Measurements from ENCODE around the gene ANKRD6.

ANKRD6 gene

DNA sequence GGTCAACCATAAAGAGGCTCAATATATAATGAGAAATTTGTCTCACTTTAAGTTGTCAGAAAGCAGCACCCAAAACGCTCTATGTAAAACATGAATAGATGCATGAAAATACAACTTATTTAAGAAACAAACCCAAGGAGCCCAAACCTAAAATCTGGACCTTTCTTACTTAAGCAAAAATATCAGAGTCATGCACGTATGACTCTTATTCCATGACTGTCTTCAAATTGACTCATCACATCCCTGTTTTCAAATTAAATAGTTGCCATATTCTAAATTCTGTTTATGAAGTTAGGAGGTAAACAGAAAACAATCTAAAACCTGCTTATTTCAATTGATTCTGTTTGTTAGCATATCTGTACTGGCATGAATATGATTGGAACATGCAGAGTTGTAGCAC is 42.1 kb downstream of the ANKRD6 start:
- Mint-ChIP-seq H3K4me1 (ENCODE audit: low read depth) (peaks cover 22% of the 10 kb centered on the region), H3K9me3 (no peaks in the 10 kb centered on the region), H3K27me3 (no peaks in the 10 kb centered on the region), H3K27ac (peak overlapping the region; percentile 58), H3K4me3 (no peak overlapping the region), H3K36me3 (ENCODE audit: low read depth) (no peaks in the 10 kb centered on the region)
- DNase-seq: no peak

DNA sequence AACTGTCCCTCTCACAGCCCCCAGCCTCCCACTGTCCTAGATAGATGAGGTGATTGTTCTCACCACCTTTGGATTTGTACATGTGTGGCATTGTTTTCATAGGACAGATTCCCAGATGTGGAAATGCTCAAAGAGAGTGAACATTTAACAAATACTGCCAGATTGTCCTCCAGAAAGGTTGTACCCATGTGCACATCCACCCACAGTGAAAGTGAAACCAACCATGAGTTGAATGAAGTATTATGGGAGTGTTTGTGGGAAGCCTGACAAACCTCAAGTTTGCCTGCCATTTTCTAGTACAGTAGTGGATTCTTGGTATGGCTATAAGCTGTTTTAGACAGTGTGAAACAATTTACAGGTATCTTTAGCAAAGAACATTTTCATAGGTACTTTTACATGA is 42.7 kb downstream of the ANKRD6 start:
- no peaks in the 10 kb centered on the region for H3K9me3 Mint-ChIP-seq
- H3K27ac Mint-ChIP-seq: peak overlapping the region; percentile 58
- no peaks in the 10 kb centered on the region for H3K36me3 Mint-ChIP-seq (ENCODE audit: low read depth)
- no peak overlapping the region for H3K4me3 Mint-ChIP-seq
- no peak for DNase-seq
- H3K4me1 Mint-ChIP-seq (ENCODE audit: low read depth): peaks cover 22% of the 10 kb centered on the region
- no peaks in the 10 kb centered on the region for H3K27me3 Mint-ChIP-seq

DNA sequence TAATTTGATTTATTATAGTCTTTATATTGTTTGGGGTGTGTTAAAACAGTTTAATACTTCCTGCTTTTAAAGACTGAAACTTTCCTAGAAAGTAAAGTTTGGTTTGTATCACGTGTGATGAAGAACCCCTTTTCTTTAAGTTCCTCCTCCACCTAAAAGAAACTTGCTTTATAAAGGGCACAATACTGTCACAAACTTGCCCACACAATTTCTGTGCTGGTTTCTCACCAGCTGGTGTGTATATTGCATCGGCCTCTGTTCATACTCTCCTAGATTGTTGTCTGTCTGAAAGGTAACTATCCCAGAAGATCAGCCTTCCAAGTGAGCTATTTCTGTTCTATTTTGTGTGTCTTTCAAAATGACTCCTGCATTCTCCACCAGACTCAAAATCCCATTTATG is 46.9 kb downstream of the ANKRD6 start:
- no peak overlapping the region for H3K4me3 Mint-ChIP-seq
- DNase-seq: no peak
- no peaks in the 10 kb centered on the region for H3K27me3 Mint-ChIP-seq
- peaks cover 13% of the 10 kb centered on the region for H3K4me1 Mint-ChIP-seq (ENCODE audit: low read depth)
- H3K9me3 Mint-ChIP-seq: no peaks in the 10 kb centered on the region
- H3K36me3 Mint-ChIP-seq (ENCODE audit: low read depth): no peaks in the 10 kb centered on the region
- H3K27ac Mint-ChIP-seq: no peak overlapping the region

DNA sequence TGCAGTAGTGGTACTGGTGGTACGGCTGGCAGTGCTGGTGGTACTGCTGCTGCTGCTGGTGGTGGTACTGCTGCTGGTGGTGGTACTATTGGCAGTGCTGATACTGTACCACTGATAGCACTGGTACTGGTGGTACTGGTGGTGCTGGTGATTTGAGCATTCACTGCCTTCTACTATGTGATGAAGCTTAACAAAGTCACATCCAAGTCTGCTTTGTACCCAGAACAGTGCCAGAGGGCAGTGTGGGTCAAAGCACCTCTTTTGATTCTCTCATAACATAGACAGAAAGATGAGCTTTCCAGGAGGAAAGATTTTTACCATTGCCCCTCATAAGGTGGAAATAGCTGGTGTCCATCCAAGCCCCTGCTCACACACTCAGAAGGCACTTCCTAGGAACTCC is 48.7 kb downstream of the ANKRD6 start:
- no peaks in the 10 kb centered on the region for H3K9me3 Mint-ChIP-seq
- peaks cover 3% of the 10 kb centered on the region for H3K4me1 Mint-ChIP-seq (ENCODE audit: low read depth)
- H3K27ac Mint-ChIP-seq: no peak overlapping the region
- H3K36me3 Mint-ChIP-seq (ENCODE audit: low read depth): no peaks in the 10 kb centered on the region
- no peak for DNase-seq
- H3K27me3 Mint-ChIP-seq: no peaks in the 10 kb centered on the region
- no peak overlapping the region for H3K4me3 Mint-ChIP-seq

DNA sequence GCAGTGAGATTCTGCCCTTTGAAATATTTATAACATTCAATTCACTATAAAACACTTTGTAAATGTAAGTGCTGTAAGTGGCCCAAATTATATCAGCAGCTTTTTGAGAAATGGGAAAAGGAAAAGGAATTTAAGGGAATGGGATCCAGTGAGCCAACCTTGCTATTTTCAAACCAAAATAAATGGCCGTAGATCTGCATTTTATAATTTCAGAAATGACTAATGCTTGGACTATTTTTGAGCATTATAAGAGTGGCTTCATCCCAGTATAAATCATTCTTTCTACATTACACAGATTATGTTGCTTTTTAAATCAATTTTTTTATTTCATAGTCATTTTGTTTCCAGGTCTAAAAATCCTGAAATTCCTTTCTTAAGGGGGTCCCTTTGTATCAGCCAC is 49.2 kb downstream of the ANKRD6 start:
- H3K27me3 Mint-ChIP-seq: no peaks in the 10 kb centered on the region
- no peaks in the 10 kb centered on the region for H3K9me3 Mint-ChIP-seq
- H3K36me3 Mint-ChIP-seq (ENCODE audit: low read depth): no peaks in the 10 kb centered on the region
- H3K4me1 Mint-ChIP-seq (ENCODE audit: low read depth): peaks cover 3% of the 10 kb centered on the region
- no peak overlapping the region for H3K4me3 Mint-ChIP-seq
- no peak for DNase-seq
- H3K27ac Mint-ChIP-seq: no peak overlapping the region

DNA sequence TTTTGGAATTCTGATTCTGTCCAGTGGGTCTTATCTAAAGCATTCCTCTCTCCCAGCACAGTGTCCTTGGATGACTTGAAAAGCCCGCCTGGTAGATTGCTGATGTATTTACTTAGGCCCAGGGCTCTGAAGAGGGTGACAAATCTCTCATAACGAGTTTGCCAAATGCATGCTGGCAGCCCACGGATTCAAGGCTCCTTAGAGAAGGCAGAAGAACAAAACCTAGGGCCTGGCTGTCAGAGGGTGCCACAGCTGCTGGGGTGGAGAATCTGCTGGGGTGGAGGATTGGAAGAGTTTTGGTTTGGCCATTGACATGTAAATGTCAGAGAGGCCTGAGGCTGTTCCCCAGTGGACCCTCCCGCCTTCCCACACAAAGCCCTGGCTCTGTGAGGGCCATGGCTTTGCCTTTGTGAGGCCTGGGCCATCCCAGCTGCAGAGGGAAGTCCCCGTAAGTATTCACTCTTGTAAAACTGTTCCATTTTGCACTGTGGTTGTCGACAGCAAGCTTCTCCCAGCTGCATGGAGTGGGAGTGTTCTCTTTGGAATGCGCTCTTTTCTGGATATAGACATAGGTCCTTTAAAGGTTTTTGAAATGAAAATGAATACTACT is 50.3 kb downstream of the ANKRD6 start:
- Mint-ChIP-seq H3K9me3 (no peaks in the 10 kb centered on the region), H3K4me3 (no peak overlapping the region), H3K36me3 (ENCODE audit: low read depth) (no peaks in the 10 kb centered on the region), H3K4me1 (ENCODE audit: low read depth) (peaks cover 3% of the 10 kb centered on the region), H3K27me3 (no peaks in the 10 kb centered on the region), H3K27ac (no peak overlapping the region)
- DNase-seq: no peak

DNA sequence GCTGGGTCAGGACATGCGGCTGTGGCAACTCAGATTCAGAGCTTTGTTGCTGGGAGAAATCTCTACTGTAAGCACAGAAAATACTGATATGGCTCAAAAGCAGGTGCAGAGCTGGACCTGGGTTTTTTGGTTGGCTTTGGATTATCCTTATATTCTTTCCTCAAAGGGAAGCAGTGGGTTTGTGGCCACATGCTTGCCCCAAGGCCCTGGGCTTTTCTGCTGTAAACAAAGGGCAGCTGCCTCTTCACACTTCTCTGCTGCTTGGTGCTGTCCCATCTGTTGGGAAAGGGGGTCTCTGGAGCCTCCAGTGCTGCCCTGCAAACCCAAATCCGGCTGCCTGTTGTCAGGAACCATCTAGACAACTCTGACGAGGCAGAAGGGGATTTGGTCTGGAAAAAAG is 52.4 kb downstream of the ANKRD6 start:
- Mint-ChIP-seq H3K27me3 (no peaks in the 10 kb centered on the region), H3K4me3 (no peak overlapping the region), H3K36me3 (ENCODE audit: low read depth) (no peaks in the 10 kb centered on the region), H3K4me1 (ENCODE audit: low read depth) (no peaks in the 10 kb centered on the region), H3K27ac (no peak overlapping the region), H3K9me3 (no peaks in the 10 kb centered on the region)
- no peak for DNase-seq

DNA sequence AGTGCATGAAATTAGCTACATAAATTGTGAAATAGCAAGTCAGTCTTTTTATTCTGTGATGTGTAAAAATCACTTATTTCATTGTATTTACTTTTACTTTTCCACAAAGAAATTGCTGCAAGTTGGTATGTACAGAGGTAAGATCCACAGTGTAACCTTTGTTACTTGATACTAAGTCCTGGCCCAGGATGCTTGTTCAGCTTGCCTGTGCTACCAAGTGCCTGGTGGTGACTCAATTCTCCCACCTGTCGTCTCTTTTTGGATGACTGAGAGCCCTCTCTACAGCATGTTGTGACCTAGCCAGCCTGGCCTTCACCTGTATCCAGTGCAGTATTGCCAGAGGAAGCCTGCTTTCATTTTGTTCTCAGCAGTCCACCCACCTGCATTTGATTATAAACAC is 54.9 kb downstream of the ANKRD6 start:
- Mint-ChIP-seq H3K27ac (no peak overlapping the region), H3K4me1 (ENCODE audit: low read depth) (no peaks in the 10 kb centered on the region), H3K27me3 (no peaks in the 10 kb centered on the region), H3K36me3 (ENCODE audit: low read depth) (no peaks in the 10 kb centered on the region), H3K9me3 (no peaks in the 10 kb centered on the region), H3K4me3 (no peak overlapping the region)
- no peak for DNase-seq

DNA sequence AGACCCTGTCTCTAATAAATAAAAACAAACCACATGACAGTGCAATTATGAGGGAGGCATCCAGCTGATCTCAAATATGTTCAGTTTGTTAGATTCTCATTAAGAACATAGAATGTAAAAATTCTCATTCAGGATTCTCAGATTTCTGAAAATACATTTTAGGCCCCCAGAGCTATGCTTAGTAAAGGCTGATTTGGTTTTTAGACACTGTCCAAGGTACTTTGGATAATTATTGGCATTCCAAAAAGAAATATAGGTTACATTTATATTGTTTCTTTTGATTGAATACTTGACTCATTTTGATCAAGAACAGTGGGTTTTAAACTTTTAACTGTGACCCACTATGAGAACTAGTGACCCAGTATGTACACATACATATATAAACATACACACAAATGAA is 55.5 kb downstream of the ANKRD6 start:
- Mint-ChIP-seq H3K9me3 (no peaks in the 10 kb centered on the region), H3K36me3 (ENCODE audit: low read depth) (no peaks in the 10 kb centered on the region), H3K4me1 (ENCODE audit: low read depth) (no peaks in the 10 kb centered on the region), H3K27me3 (no peaks in the 10 kb centered on the region), H3K27ac (no peak overlapping the region), H3K4me3 (no peak overlapping the region)
- no peak for DNase-seq

DNA sequence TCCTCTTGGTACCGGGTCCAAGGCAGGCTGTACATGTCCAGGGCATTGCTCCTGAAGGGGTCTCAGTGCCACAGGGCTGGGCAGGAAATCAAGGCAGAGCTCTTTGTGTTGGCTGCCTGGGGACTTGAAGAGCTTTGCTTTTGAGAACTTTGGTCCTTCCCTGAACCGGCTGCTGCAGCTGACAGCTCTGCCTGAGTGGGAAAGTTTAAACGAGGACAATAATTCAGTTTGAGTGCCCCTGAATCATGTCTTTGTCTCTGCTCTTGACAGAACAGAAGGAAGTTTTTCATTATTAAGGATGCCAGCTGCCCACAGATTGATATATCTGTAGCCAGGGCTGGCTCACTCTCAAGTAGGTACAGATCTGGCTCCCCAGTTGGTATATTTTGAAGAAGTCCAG is 56.1 kb downstream of the ANKRD6 start:
- Mint-ChIP-seq H3K36me3 (ENCODE audit: low read depth) (no peaks in the 10 kb centered on the region), H3K4me3 (no peak overlapping the region), H3K9me3 (no peaks in the 10 kb centered on the region), H3K27me3 (no peaks in the 10 kb centered on the region), H3K4me1 (ENCODE audit: low read depth) (no peaks in the 10 kb centered on the region), H3K27ac (no peak overlapping the region)
- DNase-seq: no peak

DNA sequence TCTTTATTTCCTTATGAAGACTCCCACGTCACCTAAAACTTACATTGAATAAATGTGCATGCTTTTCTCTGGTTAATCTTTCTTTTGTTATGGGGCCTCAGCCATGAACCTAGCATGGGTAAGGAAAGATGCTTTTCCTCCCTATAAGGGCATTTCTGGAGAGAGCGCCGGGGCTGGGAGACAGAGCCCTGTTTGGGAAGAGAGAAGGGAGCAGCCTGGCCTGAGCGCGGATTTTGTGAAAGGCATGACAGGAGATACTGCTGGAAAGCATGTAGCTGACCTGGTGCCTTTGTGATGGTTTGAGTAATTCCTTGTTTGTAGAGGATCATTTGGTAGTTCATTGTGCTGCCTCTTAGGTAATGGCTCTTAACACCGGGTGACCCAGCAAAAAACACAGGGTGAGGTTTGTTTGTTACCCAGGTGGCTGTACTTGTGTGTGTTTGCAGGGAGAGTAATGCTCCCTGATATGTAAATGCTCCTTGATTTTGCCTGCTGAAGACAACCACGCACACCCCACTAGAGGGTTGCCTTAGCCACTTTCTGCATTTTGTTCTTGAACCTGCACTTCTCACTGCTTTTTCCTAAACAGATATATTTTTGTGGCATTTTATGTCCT is 59.2 kb downstream of the ANKRD6 start:
- Mint-ChIP-seq H3K27me3 (no peaks in the 10 kb centered on the region), H3K9me3 (no peaks in the 10 kb centered on the region), H3K36me3 (ENCODE audit: low read depth) (no peaks in the 10 kb centered on the region), H3K4me1 (ENCODE audit: low read depth) (no peaks in the 10 kb centered on the region), H3K27ac (no peak overlapping the region), H3K4me3 (no peak overlapping the region)
- DNase-seq: no peak

DNA sequence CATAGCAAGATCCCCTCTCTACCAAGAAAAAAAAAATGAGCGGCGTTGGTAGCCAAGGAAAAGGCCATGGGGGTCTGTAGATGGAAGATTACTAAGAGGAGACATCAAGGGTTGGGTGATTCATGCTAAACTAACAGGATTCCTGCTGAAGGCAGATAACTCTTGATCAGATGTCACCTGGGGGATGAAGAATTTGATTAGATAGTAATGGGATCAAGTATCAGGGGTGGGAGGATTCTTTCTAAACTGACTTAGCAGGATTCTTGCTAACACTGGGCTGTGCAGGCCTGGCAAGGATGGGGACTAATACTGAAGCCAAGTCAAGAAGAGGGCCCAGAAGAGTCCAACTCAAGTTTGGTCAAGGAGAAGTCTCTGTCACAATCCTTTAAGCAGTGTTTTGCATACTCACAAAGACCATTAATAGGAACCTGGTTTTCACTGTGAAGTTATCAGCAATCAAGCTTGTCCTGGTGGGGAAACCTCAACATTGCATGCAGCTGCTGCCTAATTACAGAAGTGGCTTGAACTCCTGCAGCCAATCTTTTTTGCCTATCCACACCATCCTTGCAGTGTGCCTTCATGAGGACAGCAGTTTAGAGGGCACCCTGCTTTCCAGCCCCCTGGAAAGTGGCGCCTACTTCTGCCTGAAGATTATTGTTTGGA is 61.3 kb downstream of the ANKRD6 start:
- Mint-ChIP-seq H3K27me3 (no peaks in the 10 kb centered on the region), H3K27ac (no peak overlapping the region), H3K9me3 (no peaks in the 10 kb centered on the region), H3K4me1 (ENCODE audit: low read depth) (no peaks in the 10 kb centered on the region), H3K4me3 (no peak overlapping the region), H3K36me3 (ENCODE audit: low read depth) (no peaks in the 10 kb centered on the region)
- no peak for DNase-seq

DNA sequence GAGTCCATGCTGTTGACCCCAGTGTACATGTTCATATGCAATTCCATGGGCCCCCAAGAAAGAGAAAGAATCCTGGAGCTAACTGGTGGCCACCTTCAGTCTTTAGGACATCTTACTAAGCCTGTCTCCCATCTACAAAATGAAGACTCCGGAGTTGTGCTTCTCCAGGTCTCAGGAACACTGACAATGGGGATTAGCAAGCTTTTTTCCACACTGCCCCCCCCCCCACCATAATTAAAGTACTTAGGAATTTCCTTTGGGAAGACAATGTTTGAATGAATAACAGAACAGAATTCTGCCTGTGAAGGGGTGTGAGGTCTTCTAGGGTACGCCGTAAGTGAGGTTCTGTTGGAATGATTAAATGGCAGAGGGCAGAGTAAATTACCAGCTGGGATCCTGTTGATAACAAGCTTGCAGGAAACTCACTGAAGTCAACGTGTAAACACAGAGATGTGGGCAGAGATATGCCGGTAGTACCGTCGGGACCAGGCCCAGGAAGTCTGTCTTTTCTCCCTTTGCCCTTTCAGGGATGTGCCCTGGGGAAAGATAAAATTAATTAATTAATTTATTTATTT is 63.1 kb downstream of the ANKRD6 start:
- Mint-ChIP-seq H3K9me3 (no peaks in the 10 kb centered on the region), H3K27ac (no peak overlapping the region), H3K27me3 (no peaks in the 10 kb centered on the region), H3K4me3 (no peak overlapping the region), H3K36me3 (ENCODE audit: low read depth) (no peaks in the 10 kb centered on the region), H3K4me1 (ENCODE audit: low read depth) (no peaks in the 10 kb centered on the region)
- no peak for DNase-seq

DNA sequence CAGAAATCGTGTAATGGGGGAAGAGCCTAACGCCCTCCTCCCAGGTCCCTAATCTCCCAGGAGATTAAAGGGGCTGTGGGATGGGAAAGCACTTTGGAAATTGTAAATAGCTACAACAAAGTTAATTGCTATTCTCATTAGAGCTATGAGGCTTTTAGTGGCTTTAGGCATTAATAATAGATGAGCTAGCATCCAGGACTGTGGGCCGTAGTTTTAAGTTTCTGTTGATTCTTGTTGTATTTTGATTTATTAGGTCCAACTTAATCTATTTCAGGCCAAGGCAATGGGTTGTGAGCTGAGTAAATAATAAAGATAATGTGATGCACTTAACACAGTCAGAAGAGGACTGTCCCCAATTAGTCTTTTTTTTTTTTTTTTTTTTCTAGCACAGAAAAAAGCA is 67.7 kb downstream of the ANKRD6 start:
- Mint-ChIP-seq H3K27me3 (no peaks in the 10 kb centered on the region), H3K4me3 (no peak overlapping the region), H3K4me1 (ENCODE audit: low read depth) (no peaks in the 10 kb centered on the region), H3K36me3 (ENCODE audit: low read depth) (no peaks in the 10 kb centered on the region), H3K9me3 (no peaks in the 10 kb centered on the region), H3K27ac (no peak overlapping the region)
- DNase-seq: no peak

DNA sequence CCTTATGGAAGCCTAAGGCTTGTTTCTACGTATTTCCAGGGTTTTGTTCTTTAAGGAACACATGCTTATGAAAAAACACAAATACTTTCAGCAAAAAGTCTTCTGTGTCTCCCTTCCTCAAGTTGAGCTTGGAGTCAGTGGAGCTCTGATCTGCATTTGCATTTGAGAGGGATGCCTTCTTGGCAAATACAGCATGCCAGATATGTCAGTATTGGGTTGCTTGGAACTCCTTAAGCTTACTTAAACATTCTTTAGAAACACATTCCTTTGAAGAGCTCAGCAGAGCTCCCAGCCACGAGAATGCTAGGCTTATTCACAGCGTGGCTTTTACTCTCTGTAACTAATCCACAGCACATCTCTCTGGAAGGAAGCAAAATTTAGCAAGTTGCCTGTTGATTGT is 68.3 kb downstream of the ANKRD6 start:
- H3K27me3 Mint-ChIP-seq: no peaks in the 10 kb centered on the region
- no peaks in the 10 kb centered on the region for H3K9me3 Mint-ChIP-seq
- H3K36me3 Mint-ChIP-seq (ENCODE audit: low read depth): no peaks in the 10 kb centered on the region
- peaks cover 3% of the 10 kb centered on the region for H3K4me1 Mint-ChIP-seq (ENCODE audit: low read depth)
- no peak overlapping the region for H3K4me3 Mint-ChIP-seq
- H3K27ac Mint-ChIP-seq: no peak overlapping the region
- DNase-seq: no peak

Measured in activated T-cell treated with anti-CD3 and anti-CD28 coated beads, Interleukin-2, amount 50 U/mL, for 24 hours (primary cell).